Stimulated activated CD4-positive, alpha-beta T cell treated with anti-CD3 and anti-CD28 coated beads, Interleukin-15, amount 100 ng/mL, for 1 hour (primary cell): ENCODE results near the gene TAF5.
"Not testable (repeated sequence)": the region's sequence is repeated elsewhere in the genome, so short reads cannot be mapped to it uniquely, and the experiment has no call there.

Source experiments
- DNase-seq, 2 donors: peaks; one replicate each; pipeline ENCODE4 v3.0.0-alpha.2; 2020; ENCODE audit warnings: low read depth in 1 of 2, low spot score in 1 of 2

Gene TAF5

GRCh38 chr10:103367782-103368518 lies at the start of gene TAF5:
TAF5 (plus strand) TSS chr10:103367976; CDS start chr10:103367990, 14 bp downstream.
- peak; percentile 69 to 72 for DNase-seq

- no peak for DNase-seq
Observed at GRCh38 chr10:103327906-103328305, 39.9 kb upstream of the TAF5 start.

- no peak for DNase-seq
Observed at GRCh38 chr10:103333934-103334520, 33.7 kb upstream of the TAF5 start.

- DNase-seq: no peak
Observed at GRCh38 chr10:103334567-103334966, 33.2 kb upstream of the TAF5 start.

- DNase-seq: no peak
Observed at GRCh38 chr10:103336370-103336769, 31.4 kb upstream of the TAF5 start.

- no peak for DNase-seq
Observed at GRCh38 chr10:103350175-103350516, 17.6 kb upstream of the TAF5 start.

GRCh38 chr10:103350517-103351260 lies 17.1 kb upstream of the TAF5 start, which contains the start of gene PCGF6:
PCGF6 (minus strand) TSS chr10:103351140; CDS start chr10:103351066, 74 bp downstream.
- DNase-seq: peak; percentile 44 to 65

GRCh38 chr10:103353281-103353680 lies 14.5 kb upstream of the TAF5 start:
- DNase-seq: no peak

GRCh38 chr10:103354567-103354966 lies 13.2 kb upstream of the TAF5 start:
- not testable (repeated sequence) for DNase-seq

GRCh38 chr10:103355906-103356599 lies 11.7 kb upstream of the TAF5 start:
- no peak for DNase-seq

- DNase-seq: not testable (repeated sequence)
Observed at GRCh38 chr10:103359493-103359892, 8.3 kb upstream of the TAF5 start.

- DNase-seq: not testable (repeated sequence)
Observed at GRCh38 chr10:103360791-103361190, 7.0 kb upstream of the TAF5 start.

GRCh38 chr10:103367379-103367781 lies 396 bp upstream of the TAF5 start:
- no peak for DNase-seq

- DNase-seq: no peak
Observed at GRCh38 chr10:103373544-103373943, 5.8 kb downstream of the TAF5 start.

- DNase-seq: no peak
Observed at GRCh38 chr10:103374263-103374662, 6.5 kb downstream of the TAF5 start.

GRCh38 chr10:103382769-103383168 lies 15.0 kb downstream of the TAF5 start:
- no peak for DNase-seq

GRCh38 chr10:103394180-103394579 lies 26.4 kb downstream of the TAF5 start:
- DNase-seq: no peak

- no peak for DNase-seq
Observed at GRCh38 chr10:103395754-103396066, 27.9 kb downstream of the TAF5 start.

- DNase-seq: peak; percentile 81 to 84
Observed at GRCh38 chr10:103396067-103396788, 28.5 kb downstream of the TAF5 start, which contains the start of the genes ATP5MK and PDCD11. ATP5MK (minus strand) TSS chr10:103396475; CDS start chr10:103392457, 4,018 bp downstream. PDCD11 (plus strand) TSS chr10:103396626; CDS start chr10:103398427, 1,801 bp downstream.

- DNase-seq: no peak
Observed at GRCh38 chr10:103396789-103397087, 29.0 kb downstream of the TAF5 start.
